Measurements from ENCODE around the gene SATB1. TPM values are rescaled to one million over a fixed set of nuclear protein-coding genes. Genes with fewer than 3 reads are reported as not detected.

SATB1 gene
- polyA plus RNA-seq, 2 of the 4 experiments (the other 2 are of a cell fraction): 0.05 TPM; not detected in 1

- no peak for DNase-seq (ENCODE audit: low read depth in 1 of 2, low spot score in 1 of 2)
- CTCF ChIA-PET: no interaction called here
- no peak for TF ChIP-seq POLR2A (IDR thresholded peaks at IDR 0.05; ENCODE audit: low read length)
- TF ChIP-seq HEYL (CRISPR knock-in tag; IDR thresholded peaks at IDR 0.05): no peak
- TF ChIP-seq RFX5 (IDR thresholded peaks at IDR 0.05): no peak
- TF ChIP-seq ZC3H11A (IDR thresholded peaks at IDR 0.05): no peak
- TF ChIP-seq CHD2 (IDR thresholded peaks at IDR 0.05; ENCODE audit: low read length, partially characterized antibody): no peak
- no peak for TF ChIP-seq PBX3 (IDR thresholded peaks at IDR 0.05)
- no peak for TF ChIP-seq ZNF302 (CRISPR knock-in tag; IDR thresholded peaks at IDR 0.05)
- no peak for TF ChIP-seq JUN (IDR thresholded peaks at IDR 0.05)
- TF ChIP-seq MAFK (IDR thresholded peaks at IDR 0.05; ENCODE audit: partially characterized antibody): no peak
- no peak for TF ChIP-seq HOXB5 (CRISPR knock-in tag; IDR thresholded peaks at IDR 0.05)
- no peak for TF ChIP-seq TFCP2L1 (CRISPR knock-in tag; IDR thresholded peaks at IDR 0.05)
- no peak for TF ChIP-seq SREBF2 (IDR thresholded peaks at IDR 0.05)
- no peak overlapping the region for H3K4me2 ChIP-seq
- POLR2A ChIA-PET: no interaction called here
- H3K4me3 ChIP-seq: no peak overlapping the region
- no peak for ATAC-seq
- 39% methylated on average over 1 of the region's 1 CpG for WGBS (ENCODE audit: missing lambda C conversion rate)
- FAIRE-seq: no peak
- no peak overlapping the region for H3K27ac ChIP-seq
- peaks cover 19% of the 10 kb centered on the region for H3K4me1 ChIP-seq
- H3K9me3 ChIP-seq: no peaks in the 10 kb centered on the region
These were observed 2.9 kb upstream of the SATB1 start for GRCh38 chr3:18428036-18428435.

- 42% methylated on average over 3 of the region's 3 CpGs for WGBS (ENCODE audit: missing lambda C conversion rate)
- CTCF ChIA-PET: interaction anchor here (0.9 kb wide), 1 partner anchor 10 kb away, joined by 3 read pairs; no protein-coding TSS in a partner anchor
- Histone ChIP-seq H3K4me3 (no peak overlapping the region), H3K27ac (no peak overlapping the region), H3K4me1 (peaks cover 19% of the 10 kb centered on the region), H3K4me2 (no peak overlapping the region), H3K9me3 (no peaks in the 10 kb centered on the region)
- DNase-seq (ENCODE audit: low read depth in 1 of 2, low spot score in 1 of 2): no peak
- POLR2A ChIA-PET: no interaction called here
- TF ChIP-seq RARB (CRISPR knock-in tag; IDR thresholded peaks at IDR 0.05) (no peak), KDM5A (IDR thresholded peaks at IDR 0.05) (no peak), ESRRA (IDR thresholded peaks at IDR 0.05; ENCODE audit: borderline replicate concordance, low read length) (no peak), HMGXB4 (CRISPR knock-in tag; IDR thresholded peaks at IDR 0.05; ENCODE audit: borderline replicate concordance) (no peak), BCL3 (IDR thresholded peaks at IDR 0.05) (no peak), ZC3H11A (IDR thresholded peaks at IDR 0.05) (no peak), HOXB13 (CRISPR knock-in tag; IDR thresholded peaks at IDR 0.05; ENCODE audit: low read depth) (no peak), SREBF2 (IDR thresholded peaks at IDR 0.05) (no peak), JUN (IDR thresholded peaks at IDR 0.05) (no peak), TFCP2L1 (CRISPR knock-in tag; IDR thresholded peaks at IDR 0.05) (no peak), E2F6 (IDR thresholded peaks at IDR 0.05; ENCODE audit: borderline replicate concordance, low read depth) (no peak), GATA3 (IDR thresholded peaks at IDR 0.05; ENCODE audit: borderline replicate concordance) (no peak), ZFP36 (IDR thresholded peaks at IDR 0.05; ENCODE audit: borderline replicate concordance, partially characterized antibody) (no peak), RAD21 (conservative IDR thresholded peaks at IDR 0.05 in 1 of 2, IDR thresholded peaks at IDR 0.05 in 1 of 2) (no peak), MAX (IDR thresholded peaks at IDR 0.05) (no peak), EHF (CRISPR knock-in tag; IDR thresholded peaks at IDR 0.05) (no peak), CHD4 (IDR thresholded peaks at IDR 0.05; ENCODE audit: borderline replicate concordance) (no peak)
- no peak for FAIRE-seq
- no peak for ATAC-seq
These were observed 1.6 kb upstream of the SATB1 start for GRCh38 chr3:18426597-18427193.
